AG08396 (cell line): Measurements from ENCODE around the gene RDH5.
A peak's percentile ranks its signal among the peaks of the same experiment; 100 is the strongest.

Experiments used
- DNase-seq: peaks from one replicate; pipeline ENCODE4 v3.0.0; 2012; ENCODE audit warnings: low spot score, mixed read lengths

The RDH5 gene

DNA sequence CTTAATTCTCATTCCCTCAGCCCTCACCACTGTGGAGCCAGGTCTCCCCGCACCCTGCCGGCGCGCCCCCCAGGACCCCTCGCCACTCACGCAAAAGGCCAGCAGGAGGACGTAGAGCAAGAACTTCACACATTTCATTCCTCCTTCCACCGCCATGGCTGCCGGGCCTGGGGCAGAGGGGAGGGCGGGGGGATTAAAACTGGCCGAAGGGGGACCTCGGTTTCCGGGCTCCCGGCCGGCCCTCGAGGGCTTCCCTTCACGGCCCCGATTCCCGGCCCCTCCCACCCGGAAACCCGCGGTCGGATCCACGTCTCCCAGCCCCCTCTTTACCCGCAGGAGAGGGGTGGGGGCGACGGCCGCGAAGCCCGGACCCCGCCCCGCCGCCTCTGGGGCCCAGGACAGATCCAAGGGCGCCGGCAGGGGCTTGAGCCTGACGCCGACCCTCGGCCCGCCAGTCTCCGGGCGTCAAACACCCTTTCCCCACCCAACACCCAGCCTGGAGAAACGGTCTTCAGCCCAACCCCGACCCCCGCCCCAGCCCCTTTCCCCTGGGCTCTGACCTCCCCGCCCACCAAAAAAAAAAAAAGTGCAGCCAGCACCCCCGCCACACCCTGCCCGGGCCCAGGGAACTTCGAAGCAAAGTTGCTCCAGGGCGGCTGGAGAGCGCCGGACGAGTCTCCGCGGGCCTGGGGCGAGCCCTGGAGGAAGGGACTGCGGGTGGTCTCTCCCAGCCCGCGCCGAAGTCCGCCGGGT, 8.2 kb downstream of the RDH5 start:
- peak; percentile 65 for DNase-seq

- peak; percentile 97 for DNase-seq
Observed at GRCh38 chr12:55728939-55729818, 9.0 kb downstream of the RDH5 start, which contains the start of gene CD63. CD63 (minus strand) TSS chr12:55729009; CDS start chr12:55728341, 668 bp downstream.

- DNase-seq, result no peak
Observed at GRCh38 chr12:55729819-55730818, 9.9 kb downstream of the RDH5 start.

GRCh38 chr12:55732288-55732687, 12.1 kb downstream of the RDH5 start:
- no peak for DNase-seq

GRCh38 chr12:55733021-55733555, 12.9 kb downstream of the RDH5 start:
- DNase-seq, result no peak

- DNase-seq, result no peak
Observed at GRCh38 chr12:55733858-55734257, 13.7 kb downstream of the RDH5 start.

GRCh38 chr12:55734595-55734994, 14.4 kb downstream of the RDH5 start:
- DNase-seq, result no peak

- no peak for DNase-seq
Observed at GRCh38 chr12:55736076-55736475, 15.9 kb downstream of the RDH5 start.

- DNase-seq, result peak; percentile 70
Observed at GRCh38 chr12:55736780-55737580, 16.8 kb downstream of the RDH5 start.

GRCh38 chr12:55737581-55738122, 17.5 kb downstream of the RDH5 start:
- DNase-seq, result no peak

DNA sequence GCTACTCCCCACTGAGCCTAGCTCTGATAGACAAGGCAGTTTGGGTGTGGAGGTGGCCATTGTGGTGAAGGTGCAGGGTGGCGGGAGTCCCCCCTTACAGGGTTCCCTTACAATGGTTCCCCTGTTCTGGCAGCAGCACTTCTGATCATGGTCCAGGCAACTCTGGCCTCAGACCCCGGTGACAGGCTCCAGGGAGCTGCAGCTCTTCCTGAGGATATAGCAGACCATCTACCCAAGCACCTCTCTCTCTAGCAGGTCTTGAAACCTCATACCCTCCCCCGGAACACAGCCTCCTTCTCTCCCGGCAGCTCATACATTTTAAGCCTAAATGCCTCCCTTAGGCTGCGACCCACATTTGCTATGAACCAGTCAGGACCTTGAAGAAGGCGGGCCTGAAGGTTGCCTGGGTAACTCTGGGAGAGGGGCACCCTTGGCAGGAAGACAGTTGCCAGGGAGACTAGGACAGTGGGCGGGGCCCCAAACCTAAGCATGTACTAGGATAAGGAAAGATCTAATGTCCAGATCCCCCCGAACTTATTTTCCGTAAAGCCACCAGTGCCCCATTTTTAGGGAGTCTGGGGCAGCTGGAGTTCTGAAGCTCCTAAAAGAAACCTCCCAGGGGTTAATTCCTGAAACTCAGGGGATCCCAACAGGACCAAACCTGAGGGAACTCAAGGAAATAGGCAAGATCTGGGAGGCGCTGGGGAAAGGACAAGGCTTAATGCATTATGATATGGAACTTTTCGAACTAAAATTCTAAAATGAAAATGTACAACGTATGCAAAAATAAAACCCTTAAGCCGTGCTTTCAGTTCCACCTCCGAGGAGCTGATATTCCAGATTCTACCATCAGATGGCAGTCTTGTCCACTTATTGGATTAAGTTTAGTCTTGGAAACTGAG, 18.2 kb downstream of the RDH5 start:
- peak; percentile 78 for DNase-seq

- no peak for DNase-seq
Observed at GRCh38 chr12:55739025-55739378, 18.8 kb downstream of the RDH5 start.

DNA sequence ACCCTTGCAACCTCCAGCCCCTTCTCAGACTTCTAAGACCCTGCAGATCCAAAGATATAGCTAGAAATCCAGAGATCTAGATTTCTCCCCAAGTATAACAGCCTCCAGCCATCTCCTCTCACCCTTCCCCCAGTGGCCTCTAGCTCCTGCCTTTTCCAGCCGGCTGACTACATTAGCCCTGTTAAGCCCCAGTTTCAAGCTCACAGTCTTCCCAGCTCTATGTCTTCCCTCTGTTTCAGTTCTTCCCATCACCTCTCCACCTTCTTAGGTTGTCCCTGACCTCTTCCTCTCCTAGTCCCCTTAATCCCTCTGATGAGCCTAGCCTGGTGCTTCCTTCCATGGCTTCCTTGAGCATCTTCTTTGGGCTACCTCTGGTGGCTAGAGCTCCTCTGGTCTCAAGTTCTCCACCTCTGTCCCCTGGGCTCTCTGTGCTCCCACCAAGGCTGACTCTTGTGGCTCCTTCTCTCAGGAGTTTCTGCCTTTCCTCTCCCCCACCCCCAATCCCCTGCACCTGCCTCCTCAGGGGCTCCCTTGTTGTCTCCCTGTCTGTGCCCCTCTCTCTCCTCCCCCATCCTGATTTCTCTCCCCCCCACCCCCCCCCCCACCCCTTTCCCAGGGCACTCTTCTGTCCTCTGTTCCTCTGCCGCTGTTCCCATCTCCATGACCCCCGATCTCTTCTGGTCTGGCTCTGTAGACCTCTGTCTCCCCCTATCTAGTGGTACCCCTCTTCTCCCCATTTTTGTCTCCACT, 21.9 kb downstream of the RDH5 start:
- no peak for DNase-seq

- peak; percentile 92 for DNase-seq
Observed at GRCh38 chr12:55742719-55743405, 22.7 kb downstream of the RDH5 start, which contains the start of gene GDF11. GDF11 (plus strand) TSS chr12:55743122; CDS start chr12:55743317, 195 bp downstream.

DNA sequence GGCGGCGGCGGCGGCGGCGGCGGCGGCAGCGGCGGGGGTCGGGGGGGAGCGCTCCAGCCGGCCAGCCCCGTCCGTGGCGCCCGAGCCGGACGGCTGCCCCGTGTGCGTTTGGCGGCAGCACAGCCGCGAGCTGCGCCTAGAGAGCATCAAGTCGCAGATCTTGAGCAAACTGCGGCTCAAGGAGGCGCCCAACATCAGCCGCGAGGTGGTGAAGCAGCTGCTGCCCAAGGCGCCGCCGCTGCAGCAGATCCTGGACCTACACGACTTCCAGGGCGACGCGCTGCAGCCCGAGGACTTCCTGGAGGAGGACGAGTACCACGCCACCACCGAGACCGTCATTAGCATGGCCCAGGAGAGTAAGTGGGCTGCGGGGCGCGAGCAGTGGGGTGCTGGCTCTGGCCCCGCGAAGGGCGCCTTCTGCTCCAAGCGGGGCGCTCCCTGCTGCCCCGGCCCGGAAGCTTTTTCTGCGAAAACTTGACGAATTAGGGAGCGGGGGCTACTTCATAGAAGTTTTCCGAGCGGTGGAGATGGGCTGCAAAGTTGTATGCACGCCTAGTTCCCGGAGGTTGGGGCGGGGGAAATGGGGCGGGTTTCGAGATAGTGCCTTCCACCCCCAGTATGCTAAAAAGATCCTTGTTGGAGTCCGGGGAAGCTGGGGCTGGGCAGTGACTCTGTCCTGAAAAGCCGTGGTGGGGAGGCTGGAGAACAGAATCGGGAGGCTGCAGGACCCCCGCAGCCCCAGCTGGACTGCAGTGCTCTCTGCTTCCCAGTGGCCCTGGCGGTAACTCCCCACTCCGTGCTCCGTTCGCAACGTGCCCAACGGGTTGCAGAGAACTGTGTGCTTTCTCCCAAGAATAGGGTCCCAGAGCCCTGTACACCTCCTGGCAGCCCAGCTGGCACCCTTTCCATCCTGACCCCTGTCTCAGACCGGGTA, 23.5 kb downstream of the RDH5 start:
- DNase-seq, result peak; percentile 74

GRCh38 chr12:55744340-55745030, 24.3 kb downstream of the RDH5 start:
- DNase-seq, result no peak
